ENCODE results near the gene ERCC3.
"Not testable (repeated sequence)": the region's sequence is repeated elsewhere in the genome, so short reads cannot be mapped to it uniquely, and the experiment has no call there.

ERCC3 gene

GRCh38 chr2:127225186-127225960, 68.6 kb downstream of the ERCC3 start:
- no peak for DNase-seq

DNA sequence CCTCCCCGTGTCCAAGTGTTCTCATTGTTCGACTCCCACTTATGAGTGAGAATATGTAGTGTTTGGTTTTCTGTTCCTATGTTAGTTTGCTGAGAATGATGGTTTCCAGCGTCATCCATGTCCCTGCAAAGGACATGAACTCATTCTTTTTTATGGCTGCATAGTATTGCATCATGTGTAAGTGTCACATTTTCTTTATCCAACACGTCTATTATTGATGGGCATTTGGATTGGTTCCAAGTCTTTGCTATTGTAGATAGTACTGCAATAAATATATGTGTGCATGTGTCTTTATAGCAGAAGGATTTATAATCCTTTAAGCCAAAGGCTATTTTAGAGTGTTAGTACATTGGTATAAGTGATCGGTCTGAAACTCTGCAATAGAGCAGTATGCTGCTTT, 69.8 kb downstream of the ERCC3 start:
- DNase-seq = not testable (repeated sequence)

DNA sequence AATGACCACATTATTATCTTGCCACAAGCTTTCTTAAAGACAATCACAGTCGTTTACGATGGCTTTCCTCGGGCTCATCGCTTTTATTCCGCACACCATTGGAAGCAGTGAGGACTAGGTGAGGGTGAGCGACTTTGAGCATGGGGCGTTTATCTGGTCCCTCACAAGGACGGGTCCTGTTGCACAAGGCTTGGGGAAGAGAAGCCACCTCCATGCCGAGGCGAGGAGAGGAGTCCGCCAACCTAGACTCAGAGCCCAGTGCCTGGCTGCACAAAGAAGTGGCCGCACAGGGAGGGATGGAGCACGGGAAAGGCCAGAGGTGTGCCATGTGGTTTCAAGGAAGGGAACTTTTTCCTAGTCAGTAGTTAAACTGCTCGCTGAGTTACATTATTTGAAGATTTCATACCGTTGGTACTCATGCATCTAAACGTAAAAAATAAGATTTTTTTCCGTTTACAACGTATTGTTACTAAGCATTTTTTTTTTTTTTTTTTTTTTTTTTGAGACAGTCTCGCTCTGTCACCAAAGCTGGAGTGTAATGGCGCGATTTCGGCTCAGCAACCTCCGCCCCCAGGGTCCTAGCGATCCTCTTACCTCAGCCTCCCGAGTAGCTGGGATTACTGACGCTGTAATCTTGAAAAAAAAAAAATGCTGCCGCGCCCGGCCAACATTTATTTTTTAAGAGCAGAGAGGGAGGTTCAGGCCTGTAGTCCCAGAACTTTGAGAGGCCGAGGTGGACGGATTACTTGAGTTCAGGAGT, 73.0 kb downstream of the ERCC3 start:
- DNase-seq = no peak

GRCh38 chr2:127220102-127220767, 73.7 kb downstream of the ERCC3 start, which contains the start of gene CYP27C1:
CYP27C1 (minus strand) TSS chr2:127220299; CDS start chr2:127220270, 29 bp downstream.
- DNase-seq = peak; percentile 64

- no peak for DNase-seq
These were observed 74.5 kb downstream of the ERCC3 start for GRCh38 chr2:127219171-127220070.

- no peak for DNase-seq
These were observed 75.2 kb downstream of the ERCC3 start for GRCh38 chr2:127218812-127219170.

DNA sequence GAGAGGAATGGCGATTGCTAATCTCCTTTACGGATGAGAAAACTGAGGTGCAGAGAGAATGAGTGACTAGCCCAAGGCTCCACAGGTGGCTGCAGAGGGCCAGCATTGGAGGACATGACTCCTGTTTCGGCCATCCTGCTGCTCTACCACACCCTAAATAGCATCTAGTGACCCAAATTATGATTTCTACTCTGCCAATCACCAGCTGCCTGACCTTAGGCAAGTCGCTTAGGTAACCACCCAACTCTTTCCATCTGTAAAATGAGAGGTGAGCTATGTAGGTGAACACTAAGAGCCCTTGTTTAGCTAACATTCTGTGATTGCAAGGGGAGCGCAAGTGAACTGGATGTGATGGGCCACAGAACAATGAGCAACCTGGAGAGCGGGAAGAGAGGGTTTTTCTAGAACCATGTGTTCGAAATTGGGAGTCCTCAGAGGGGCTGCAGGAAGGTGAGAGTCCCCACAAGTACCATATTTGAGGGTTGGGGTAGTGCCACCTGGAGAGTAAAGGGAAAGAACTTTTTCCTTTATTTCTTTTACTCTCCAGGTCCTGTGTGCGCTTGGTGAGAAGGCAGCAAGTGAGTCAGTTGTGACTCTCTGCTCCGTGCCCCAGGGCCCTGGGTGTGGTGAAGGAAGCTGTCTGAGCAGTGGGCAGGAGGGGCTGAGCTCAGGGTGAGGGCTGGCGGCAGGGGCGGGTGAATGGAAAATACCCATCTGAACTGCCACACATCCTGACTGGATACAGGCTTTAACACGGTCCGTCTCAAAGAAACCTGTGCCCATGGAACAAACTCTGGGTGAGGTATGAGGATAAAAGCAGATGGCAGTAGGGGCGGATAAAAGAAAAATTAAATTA, 76.2 kb downstream of the ERCC3 start:
- no peak for DNase-seq

DNA sequence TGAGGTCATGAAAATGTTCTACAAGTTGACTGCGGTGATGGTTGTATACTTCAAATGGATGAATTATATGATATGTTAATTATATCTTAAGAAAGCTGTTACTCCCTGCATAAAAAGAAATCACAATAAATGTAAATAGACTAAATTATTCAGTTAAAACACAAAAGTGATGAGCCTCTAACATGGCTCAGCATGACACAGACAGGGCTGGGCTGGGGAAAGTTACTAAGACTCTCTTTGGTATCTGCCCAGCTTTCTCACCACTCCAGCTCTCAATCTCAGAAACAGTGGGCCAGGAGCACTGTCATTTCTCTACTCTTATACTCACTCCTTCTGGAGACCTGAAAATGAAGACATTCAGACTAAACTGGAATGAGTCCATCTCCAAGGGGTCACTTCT, 77.4 kb downstream of the ERCC3 start:
- DNase-seq = no peak

- no peak for DNase-seq
These were observed 77.8 kb downstream of the ERCC3 start for GRCh38 chr2:127216095-127216494.

DNA sequence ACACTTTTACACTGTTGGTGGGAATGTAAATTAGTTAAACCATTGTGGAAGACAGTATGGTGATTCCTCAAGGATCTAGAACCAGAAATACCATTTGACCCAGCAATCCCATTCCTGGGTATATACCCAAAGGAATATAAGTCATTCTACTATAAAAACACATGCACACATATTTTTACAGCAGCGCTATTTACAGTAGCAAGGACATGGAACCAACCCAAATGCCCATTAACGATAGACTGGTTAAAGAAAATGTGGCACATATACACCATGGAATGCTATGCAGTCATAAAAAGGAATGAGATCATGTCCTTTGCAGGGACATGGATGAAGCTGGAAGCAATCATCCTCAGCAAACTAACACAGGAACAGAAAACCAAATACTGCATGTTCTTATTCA, 79.7 kb downstream of the ERCC3 start:
- not testable (repeated sequence) for DNase-seq

DNA sequence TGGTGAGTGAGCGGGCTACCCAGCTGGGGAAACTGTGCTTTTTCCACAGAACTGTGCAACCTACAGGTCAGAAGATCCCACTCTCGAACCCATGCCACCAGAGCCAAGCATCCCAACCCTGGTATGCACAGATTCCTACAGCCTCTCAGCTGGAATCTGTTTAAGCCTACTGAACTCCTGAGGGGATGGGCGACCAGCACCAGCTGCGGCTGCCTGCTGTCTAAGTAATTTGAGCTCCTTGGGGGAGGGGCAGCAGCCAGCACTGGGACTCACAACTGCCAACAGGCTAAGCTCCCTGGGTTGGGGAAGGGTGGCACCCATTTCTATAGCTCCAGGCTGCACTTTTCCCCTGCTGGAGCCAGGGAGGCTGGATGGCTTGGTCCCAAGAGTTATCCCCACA, 85.6 kb downstream of the ERCC3 start:
- DNase-seq = no peak
